Embryonic facial prominence (tissue), 1 donor: ENCODE results near the gene CST6.
A peak's percentile ranks its signal among the peaks of the same experiment; 100 is the strongest.

Experiments
- DNase-seq: peaks from one replicate; pipeline ENCODE4 v3.0.0-alpha.2; 2016; ENCODE audit errors: extremely low spot score

Gene CST6

GRCh38 chr11:66047541-66048365 lies 35.9 kb downstream of the CST6 start:
- no peak for DNase-seq

DNA sequence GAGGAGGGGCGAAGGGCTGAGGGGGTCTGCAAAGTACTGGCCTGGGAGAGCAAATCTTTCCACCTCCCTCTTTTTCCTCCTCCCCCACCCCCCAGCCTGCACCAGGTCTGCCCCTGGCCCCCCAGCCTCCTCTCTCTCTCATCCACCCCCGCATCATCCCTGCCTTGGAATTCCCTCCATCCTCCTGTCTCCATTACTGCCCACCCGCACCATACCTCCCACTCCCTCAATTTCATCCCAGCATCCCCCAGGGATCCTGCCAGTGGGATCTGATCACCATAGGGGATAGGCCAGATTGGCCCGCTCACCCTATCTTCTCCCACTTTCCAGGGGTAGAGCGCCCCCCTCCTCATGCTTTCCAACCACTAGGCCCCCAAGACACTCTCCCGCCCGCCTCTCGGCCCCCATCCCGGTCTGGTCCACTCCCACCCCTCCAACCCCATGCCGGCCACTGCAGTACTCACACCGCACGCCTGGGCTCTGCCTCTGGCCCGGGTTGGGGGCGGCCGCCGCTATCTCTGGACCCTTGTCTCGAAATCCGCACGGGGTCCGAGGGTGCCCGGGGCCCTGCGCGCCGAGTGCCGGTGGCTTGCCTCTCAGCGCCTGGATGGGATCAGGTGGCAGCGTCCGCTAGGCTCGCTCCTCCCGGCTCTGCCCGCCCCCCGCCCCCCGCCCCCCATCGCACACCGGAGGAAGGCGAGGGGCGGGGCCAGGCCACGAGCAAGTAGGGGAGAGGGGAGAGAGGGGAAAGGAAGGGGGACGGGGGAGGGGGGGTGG lies 36.9 kb downstream of the CST6 start, which contains the start of gene GAL3ST3:
TSS of gene GAL3ST3 (minus strand) at position 615 of the 777 bp plus-strand sequence. CDS start 3,746 bp downstream, outside the sequence.
- no peak for DNase-seq

DNA sequence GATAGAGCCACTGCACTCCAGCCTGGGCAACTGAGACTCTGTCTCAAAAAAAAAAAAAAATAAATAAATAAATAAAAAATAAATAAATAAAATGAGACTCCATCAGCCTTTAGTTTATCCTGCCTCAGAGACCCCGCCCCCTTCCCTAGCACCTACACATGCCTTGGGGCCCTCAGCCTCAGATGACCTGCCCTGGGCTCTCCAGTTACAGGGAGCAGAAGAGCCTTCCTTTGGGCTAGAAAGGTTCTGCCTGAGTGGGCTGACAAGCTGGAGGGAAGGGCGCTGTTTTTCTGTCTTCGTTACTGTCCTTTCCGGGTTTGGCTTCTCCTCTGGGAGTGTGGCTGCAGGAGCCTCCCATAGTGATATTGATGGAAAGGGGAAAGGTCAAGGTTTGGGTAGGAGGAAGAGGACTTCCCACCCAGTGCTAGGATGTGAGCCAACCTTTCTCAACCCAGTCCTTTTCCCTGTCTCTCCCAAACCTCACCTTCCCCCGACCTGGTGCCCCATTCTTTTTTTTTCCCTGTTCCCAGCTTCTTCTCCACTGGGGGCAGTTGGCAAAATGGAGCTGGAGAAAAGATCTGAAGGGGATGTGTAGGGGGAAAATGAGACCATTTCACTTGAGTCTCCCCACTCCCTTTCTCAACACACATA lies 38.9 kb downstream of the CST6 start:
- no peak for DNase-seq

- DNase-seq = no peak
Measured at GRCh38 chr11:66051371-66051765, 39.6 kb downstream of the CST6 start.

GRCh38 chr11:66051766-66052663 lies 40.2 kb downstream of the CST6 start, which contains the start of gene SF3B2:
Gene SF3B2 (plus strand): TSS chr11:66052364. CDS start chr11:66052385, 21 bp downstream.
- DNase-seq = peak; percentile 96

DNA sequence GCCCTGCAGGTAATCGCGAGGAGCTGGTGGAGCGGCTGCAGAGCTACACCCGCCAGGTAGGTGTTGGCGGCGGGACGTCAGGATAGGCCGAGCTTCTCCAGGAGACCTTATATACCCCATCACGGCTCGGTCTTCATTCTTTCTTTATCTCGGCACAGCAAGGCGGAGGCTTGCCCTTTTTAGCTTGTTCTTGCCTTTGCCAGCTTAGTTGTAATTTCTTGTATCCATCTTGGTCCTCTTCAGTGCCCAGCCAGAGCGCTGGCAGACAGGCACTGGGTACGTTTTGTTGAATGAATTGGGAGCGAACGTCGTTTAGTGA lies 40.8 kb downstream of the CST6 start:
- no peak for DNase-seq

DNA sequence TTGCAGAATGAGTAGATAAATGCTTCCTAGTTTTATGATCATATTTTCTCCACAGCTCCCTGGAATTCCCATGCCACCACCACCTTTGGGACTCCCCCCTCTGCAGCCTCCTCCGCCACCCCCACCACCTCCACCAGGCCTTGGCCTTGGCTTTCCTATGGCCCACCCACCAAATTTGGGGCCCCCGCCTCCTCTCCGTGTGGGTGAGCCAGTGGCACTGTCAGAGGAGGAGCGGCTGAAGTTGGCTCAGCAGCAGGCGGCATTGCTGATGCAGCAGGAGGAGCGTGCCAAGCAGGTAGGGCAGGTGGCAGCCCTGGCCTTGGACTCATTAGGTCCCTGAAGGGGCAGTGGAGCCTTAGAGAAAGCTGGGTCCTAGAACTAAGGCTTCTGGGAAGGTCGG lies 43.2 kb downstream of the CST6 start:
- no peak for DNase-seq

GRCh38 chr11:66056501-66056900 lies 44.7 kb downstream of the CST6 start:
- DNase-seq = no peak

DNA sequence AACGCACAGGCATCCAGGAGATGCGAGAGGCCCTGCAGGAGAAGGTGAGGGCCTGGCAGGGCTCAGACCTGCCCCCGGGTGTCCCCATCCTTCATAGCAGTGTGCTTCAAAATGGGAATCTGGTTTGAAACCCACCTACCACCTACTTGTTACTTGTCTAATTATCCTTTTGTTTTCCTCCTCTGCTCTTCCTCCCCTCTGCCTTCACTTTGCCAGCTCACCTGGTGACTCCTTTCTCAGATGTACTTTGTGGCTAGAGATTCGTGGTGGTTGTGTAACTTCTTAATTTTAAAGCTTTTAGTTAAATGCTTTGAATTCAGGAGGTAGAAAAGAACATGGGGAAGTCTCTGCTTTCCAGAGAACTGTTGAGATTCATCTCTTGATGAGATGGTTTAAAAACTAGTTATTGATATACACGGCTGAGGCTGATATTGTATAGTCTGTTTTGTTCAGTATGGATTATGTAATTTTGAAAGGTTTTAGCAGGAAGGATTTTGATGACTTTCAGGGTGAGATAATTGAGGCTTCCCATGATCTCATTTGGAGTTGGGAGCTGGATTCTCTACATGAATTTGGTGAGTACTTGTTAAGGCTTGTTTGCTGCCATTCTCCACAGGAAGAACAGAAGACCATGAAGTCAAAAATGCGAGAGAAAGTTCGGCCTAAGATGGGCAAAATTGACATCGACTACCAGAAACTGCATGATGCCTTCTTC lies 48.3 kb downstream of the CST6 start:
- no peak for DNase-seq

DNA sequence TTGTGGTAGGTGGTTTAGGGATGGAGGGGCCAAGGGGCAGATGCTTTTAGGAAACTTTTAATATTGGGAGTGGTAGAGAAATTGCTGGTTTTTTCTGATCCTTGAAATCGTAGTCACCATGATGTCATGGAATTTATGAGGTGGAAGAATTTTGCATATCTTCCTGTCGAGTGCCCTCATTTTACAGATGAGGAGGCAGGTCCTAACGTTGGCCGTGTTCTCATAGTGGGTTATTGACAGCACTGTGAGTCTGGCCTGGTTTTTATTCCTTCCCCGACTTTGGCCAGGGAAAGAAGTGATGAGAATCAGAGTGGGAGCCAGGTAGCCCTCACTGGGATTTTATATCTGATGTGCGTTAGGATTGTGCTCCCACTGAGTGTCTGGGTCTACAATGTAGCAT lies 49.5 kb downstream of the CST6 start:
- no peak for DNase-seq

- no peak for DNase-seq
Measured at GRCh38 chr11:66062408-66062807, 50.6 kb downstream of the CST6 start.
